Nephron (organoid): ENCODE data around the gene SPTBN2.

Experiments used
- H3K27ac Mint-ChIP-seq, 3 experiments: 2 replicates each; pipeline ENCODE4 v1.8.0; 2020; ENCODE audit warnings: mixed read lengths in 3 of 3, mild to moderate bottlenecking in 2 of 3, moderate library complexity in 1 of 3
- H3K27me3 Mint-ChIP-seq: 2 replicates; pipeline ENCODE4 v1.8.0; 2021; ENCODE audit warnings: low read depth, mild to moderate bottlenecking, moderate library complexity, mixed read lengths
- H3K36me3 Mint-ChIP-seq: 2 replicates; pipeline ENCODE4 v1.8.0; 2020; ENCODE audit warnings: low read depth, mixed read lengths
- H3K4me1 Mint-ChIP-seq: 2 replicates; pipeline ENCODE4 v1.8.0; 2020; ENCODE audit warnings: mixed read lengths
- H3K4me3 Mint-ChIP-seq, 3 experiments: 2 replicates each; pipeline ENCODE4 v1.8.0; 2020; ENCODE audit warnings: mild to moderate bottlenecking in 3 of 3, mixed read lengths in 3 of 3, moderate library complexity in 2 of 3
- H3K9me3 Mint-ChIP-seq: 2 replicates; pipeline ENCODE4 v1.8.0; 2020; ENCODE audit warnings: mixed read lengths
- CTCF ChIP-seq, 3 experiments: fragments of 200-600 bp; sonication (generic); IDR thresholded peaks; one replicate each; pipeline ENCODE4 v1.5.0; 2021; ENCODE audit warnings: antibody characterized with exemption in 3 of 3; ENCODE audit not compliant: unreplicated experiment in 3 of 3

Gene SPTBN2

GRCh38 chr11:66728693-66729385 is at the start of gene SPTBN2:
TSS of gene SPTBN2 (minus strand) at chr11:66729216. CDS start at chr11:66721240, 7,976 bp downstream.
- peak within 1 kb of the TSS; percentile 90 to 93 (median 91) for H3K4me3 Mint-ChIP-seq
- H3K27ac Mint-ChIP-seq: peak within 1 kb of the TSS; percentile 16 to 73 (median 72)
- H3K27me3 Mint-ChIP-seq: peaks cover 59% of the 10 kb centered on the region
- H3K36me3 Mint-ChIP-seq: no peaks in the 10 kb centered on the region
- no peaks in the 10 kb centered on the region for H3K9me3 Mint-ChIP-seq
- TF ChIP-seq CTCF (IDR thresholded peaks at IDR 0.05; ENCODE audit: unreplicated experiment in 3 of 3): no peak
- H3K4me1 Mint-ChIP-seq: peaks cover 24% of the 10 kb centered on the region

- Mint-ChIP-seq H3K4me3 (no peak overlapping the region), H3K27me3 (no peaks in the 10 kb centered on the region)
Measured at GRCh38 chr11:66768818-66769217, 39.8 kb upstream of the SPTBN2 start.

DNA sequence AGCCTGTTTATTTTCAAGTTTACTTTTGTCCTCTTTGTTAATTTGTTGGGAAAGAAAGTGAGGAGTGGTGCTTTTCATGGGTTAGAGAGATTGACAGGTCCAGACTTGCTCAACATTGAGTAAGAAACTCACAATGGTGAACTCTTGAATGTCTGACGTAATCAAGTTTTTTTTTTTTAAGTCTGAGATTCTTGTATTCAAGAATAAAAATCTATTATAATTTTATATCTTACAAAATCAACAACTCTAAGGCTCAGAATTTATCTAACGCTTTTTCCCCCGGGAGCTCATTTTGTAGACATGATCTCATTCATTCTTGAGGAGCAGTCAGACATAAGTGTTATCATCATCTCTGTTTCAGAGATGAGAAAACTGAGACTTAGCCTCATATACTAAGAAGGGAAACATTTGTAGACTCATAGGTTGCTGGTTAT is 39.1 kb upstream of the SPTBN2 start:
- no peaks in the 10 kb centered on the region for H3K27me3 Mint-ChIP-seq
- peak overlapping the region in 2 of 3 experiments; percentile 40 to 83 for H3K27ac Mint-ChIP-seq
- no peak for TF ChIP-seq CTCF (IDR thresholded peaks at IDR 0.05; ENCODE audit: unreplicated experiment in 3 of 3)
- no peaks in the 10 kb centered on the region for H3K4me1 Mint-ChIP-seq
- H3K4me3 Mint-ChIP-seq: no peak overlapping the region
- H3K9me3 Mint-ChIP-seq: no peaks in the 10 kb centered on the region
- H3K36me3 Mint-ChIP-seq: peaks cover 3% of the 10 kb centered on the region

More at GRCh38 chr11:66768818-66769217, 39.8 kb upstream of the SPTBN2 start:
- no peak for TF ChIP-seq CTCF (IDR thresholded peaks at IDR 0.05; ENCODE audit: unreplicated experiment in 3 of 3)
- no peaks in the 10 kb centered on the region for H3K9me3 Mint-ChIP-seq
- H3K4me1 Mint-ChIP-seq: no peaks in the 10 kb centered on the region
- H3K36me3 Mint-ChIP-seq: peaks cover 3% of the 10 kb centered on the region
- H3K27ac Mint-ChIP-seq: peak overlapping the region in 2 of 3 experiments; percentile 40 to 83

DNA sequence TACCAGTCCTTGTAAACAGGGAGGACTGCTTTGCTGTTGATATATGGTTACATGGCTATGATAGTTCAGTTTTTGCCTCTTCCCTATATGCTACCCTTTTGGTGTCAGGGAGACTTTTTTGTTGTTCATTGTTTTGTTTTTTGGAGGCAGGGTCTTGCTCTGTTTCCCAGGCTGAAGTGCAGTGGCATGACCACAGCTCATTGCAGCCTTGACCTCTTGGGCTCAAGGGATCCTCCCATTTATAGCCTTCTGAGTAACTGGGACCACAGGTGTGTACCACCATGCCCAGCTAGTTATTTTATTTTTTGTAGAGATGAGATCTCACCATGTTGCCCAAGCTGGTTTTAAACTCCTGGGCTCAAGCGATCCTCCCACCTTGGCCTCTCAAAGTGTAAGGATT is 38.6 kb upstream of the SPTBN2 start:
- no peaks in the 10 kb centered on the region for H3K9me3 Mint-ChIP-seq
- TF ChIP-seq CTCF (IDR thresholded peaks at IDR 0.05; ENCODE audit: unreplicated experiment in 3 of 3): no peak
- H3K4me1 Mint-ChIP-seq: no peaks in the 10 kb centered on the region
- H3K4me3 Mint-ChIP-seq: no peak overlapping the region
- no peaks in the 10 kb centered on the region for H3K27me3 Mint-ChIP-seq
- peak overlapping the region in 2 of 3 experiments; percentile 40 to 83 for H3K27ac Mint-ChIP-seq
- H3K36me3 Mint-ChIP-seq: peaks cover 3% of the 10 kb centered on the region

DNA sequence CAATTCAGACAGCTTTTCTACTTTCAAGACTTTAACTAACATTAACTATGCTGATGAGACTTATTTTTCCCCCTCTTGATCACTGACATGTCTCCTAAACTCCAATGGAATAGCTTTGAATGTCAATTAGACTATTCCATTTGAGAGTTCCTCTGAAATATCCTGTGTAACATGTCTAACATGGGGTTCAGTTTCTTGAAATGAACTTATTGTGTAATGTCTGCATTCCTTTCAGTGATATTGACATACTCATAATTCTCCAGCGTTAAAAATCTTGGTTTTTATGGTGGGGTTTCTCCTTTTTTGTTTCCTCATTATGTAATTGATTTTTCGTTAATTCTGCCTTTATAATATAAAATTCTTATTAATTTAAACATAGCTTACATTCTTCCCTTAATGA is 37.7 kb upstream of the SPTBN2 start:
- Mint-ChIP-seq H3K4me3 (no peak overlapping the region), H3K9me3 (no peaks in the 10 kb centered on the region), H3K27me3 (no peaks in the 10 kb centered on the region), H3K36me3 (peaks cover 7% of the 10 kb centered on the region), H3K4me1 (no peaks in the 10 kb centered on the region), H3K27ac (no peak overlapping the region)
- TF ChIP-seq CTCF (IDR thresholded peaks at IDR 0.05; ENCODE audit: unreplicated experiment in 3 of 3): no peak

- Mint-ChIP-seq H3K27ac (no peak overlapping the region), H3K27me3 (no peaks in the 10 kb centered on the region), H3K4me3 (no peak overlapping the region), H3K4me1 (no peaks in the 10 kb centered on the region), H3K9me3 (no peaks in the 10 kb centered on the region), H3K36me3 (peaks cover 7% of the 10 kb centered on the region)
- TF ChIP-seq CTCF (IDR thresholded peaks at IDR 0.05; ENCODE audit: unreplicated experiment in 3 of 3): no peak
Measured at GRCh38 chr11:66762088-66762487, 33.1 kb upstream of the SPTBN2 start.
